GM12878 (cell line): Measurements from ENCODE around the gene POLR3F. TPM values are rescaled to one million over a fixed set of nuclear protein-coding genes. Genes with fewer than 3 reads are reported as not detected.

Experiments used
- ATAC-seq: fragments of 200-7000 bp; cut with Tn5 transposase; 3 replicates; pipeline ENCODE4 v1.9.1; 2020; ENCODE audit warnings: mild to moderate bottlenecking, moderate library complexity
- BruUV-seq: library from RNA; stranded (reverse); fragments of 400-500 nt; replicated peaks from 2 replicates; lab custom pipeline; 2021; lab: Mats Ljungman, UMichigan
- CTCF ChIA-PET: fragments of 300-600 bp; sonication (Branson Sonifier 250); formaldehyde crosslinking; extraction: SDS; loops from one replicate; lab custom pipeline; 2021; ENCODE audit warnings: inconsistent platforms; lab: Yijun Ruan, JAX
- POLR2A ChIA-PET: fragments of 350-600 bp; formaldehyde crosslinking; extraction: SDS; loops from one replicate; lab custom pipeline; 2021; ENCODE audit warnings: inconsistent platforms; lab: Charles Lee
- RAD21 ChIA-PET: fragments of 300-600 bp; sonication (Branson Sonifier 250); formaldehyde crosslinking; loops from one replicate; lab custom pipeline; 2023; ENCODE audit warnings: antibody characterized with exemption; ENCODE audit not compliant: unreplicated experiment; lab: Charles Lee
- SMC1A ChIA-PET: fragments of 300-600 bp; sonication (Branson Sonifier 250); formaldehyde crosslinking; loops from one replicate; lab custom pipeline; 2023; ENCODE audit not compliant: unreplicated experiment, uncharacterized antibody; lab: Charles Lee
- DNase-seq: peaks from one replicate; pipeline ENCODE4 v3.0.0-alpha.2; 2011; ENCODE audit warnings: low read depth, low spot score
- FAIRE-seq: peaks from 3 replicates; lab custom pipeline; 2011; peaks lifted over from hg19 to GRCh38; lab: Jason Lieb, UNC
- H2AFZ ChIP-seq: 2 replicates; pipeline ENCODE4 v1.6.0; 2011; ENCODE audit warnings: low read depth, low read length, control low read depth; ENCODE audit not compliant: control insufficient read depth
- H3K27ac ChIP-seq: 2 replicates; pipeline ENCODE4 v1.5.1; 2011; ENCODE audit warnings: control low read depth; ENCODE audit not compliant: control insufficient read depth, insufficient read depth
- H3K27me3 ChIP-seq, 2 experiments: replicated peaks in 1 of 2; 2 replicates each; pipeline versions ENCODE4 v1.6.0 to v1.6.1; 2011; ENCODE audit warnings: low read length in 1 of 2; ENCODE audit not compliant: control insufficient read depth in 2 of 2, insufficient read depth in 2 of 2
- H3K36me3 ChIP-seq, 2 experiments: 2 replicates each; pipeline ENCODE4 v1.5.1; 2011; ENCODE audit warnings: low read length in 1 of 2; ENCODE audit not compliant: control insufficient read depth in 2 of 2, insufficient read depth in 2 of 2
- H3K4me1 ChIP-seq: 2 replicates; pipeline ENCODE4 v1.6.1; 2011; ENCODE audit warnings: mild to moderate bottlenecking, low read length, moderate library complexity, mixed read lengths; ENCODE audit not compliant: control insufficient read depth, insufficient read depth
- H3K4me2 ChIP-seq: 2 replicates; pipeline ENCODE4 v1.6.0; 2011; ENCODE audit warnings: control low read depth; ENCODE audit not compliant: control insufficient read depth, insufficient read depth
- H3K4me3 ChIP-seq: fragments of 200-600 bp; sonication (generic); 2 replicates; pipeline ENCODE4 v1.5.1; 2016
- H3K79me2 ChIP-seq: 2 replicates; pipeline ENCODE4 v1.6.0; 2011; ENCODE audit warnings: low read length; ENCODE audit not compliant: control insufficient read depth, insufficient read depth
- H3K9ac ChIP-seq: 2 replicates; pipeline ENCODE4 v1.8.0; 2011; ENCODE audit warnings: low read length, control low read depth, mixed read lengths; ENCODE audit not compliant: control insufficient read depth, insufficient read depth
- H3K9me3 ChIP-seq: replicated peaks from 3 replicates; pipeline ENCODE4 v1.5.1; 2011; ENCODE audit warnings: mild to moderate bottlenecking, low read length; ENCODE audit not compliant: control insufficient read depth, insufficient read depth
- H4K20me1 ChIP-seq: 2 replicates; pipeline ENCODE4 v1.6.0; 2011; ENCODE audit not compliant: control insufficient read depth, insufficient read depth
- ATF7 ChIP-seq: fragments of 450-650 bp; IDR thresholded peaks from 2 replicates; pipeline ENCODE4 v1.6.1; 2016; ENCODE audit warnings: low read depth, mild to moderate bottlenecking
- EED ChIP-seq: sonication (generic); IDR thresholded peaks from 2 replicates; pipeline ENCODE4 v1.6.1; 2016; ENCODE audit warnings: antibody characterized with exemption, low read depth
- KAT2A ChIP-seq: conservative IDR thresholded peaks from 2 replicates; pipeline ENCODE4 v1.6.1; 2011; ENCODE audit warnings: low read depth, low read length; ENCODE audit not compliant: control insufficient read depth
- MTA2 ChIP-seq: fragments of 450-650 bp; IDR thresholded peaks from 2 replicates; pipeline ENCODE4 v1.6.1; 2016; ENCODE audit warnings: low read depth, mild to moderate bottlenecking, moderate library complexity
- MYB ChIP-seq: fragments of 150-350 bp; IDR thresholded peaks from 2 replicates; pipeline ENCODE4 v1.6.1; 2014; ENCODE audit warnings: mild to moderate bottlenecking, low read depth, low read length, borderline replicate concordance
- NR2F1 ChIP-seq: fragments of 450-650 bp; conservative IDR thresholded peaks from 2 replicates; pipeline ENCODE4 v1.6.1; 2017; ENCODE audit warnings: mild to moderate bottlenecking
- PAX5 ChIP-seq: IDR thresholded peaks from 2 replicates; pipeline ENCODE4 v1.6.1; 2011; ENCODE audit warnings: low read depth, low read length, borderline replicate concordance
- SPI1 ChIP-seq: IDR thresholded peaks from 2 replicates; pipeline ENCODE4 v1.6.1; 2011; ENCODE audit warnings: low read depth, mild to moderate bottlenecking, low read length, moderate library complexity, borderline replicate concordance; ENCODE audit not compliant: insufficient read depth
- WGBS: methylation state at CpG from one replicate; pipeline ENCODE4 v1.1.6; 2016; ENCODE audit warnings: low lambda C conversion rate; ENCODE audit not compliant: insufficient replicate concordance, insufficient coverage; ENCODE audit errors: missing lambda C conversion rate; 5-methylcytosine and 5-hydroxymethylcytosine counted together
- in situ Hi-C: fragments of 300-500 bp; cut with MboI; formaldehyde crosslinking; loops from 9 replicates; pipeline ENCODE4 v1.14.3; 2018; ENCODE audit warnings: mixed read lengths
- intact Hi-C: fragments of 100-400 bp; cut with micrococcal nuclease; formaldehyde crosslinking; loops from one replicate; pipeline ENCODE4 v1.14.2; 2022; ENCODE audit not compliant: unreplicated experiment
- polyA plus RNA-seq, 11 experiments: library from polyadenylated mRNA; depleted of rRNA in 4 of 11; unstranded in 6 of 11; stranded (reverse) in 5 of 11; fragments of >200 nt; fragmentation: Nextera tagmentation in 4 of 11; fragmentation: Illumina TruSeq in 1 of 11; extraction: Ambion mirVana in 4 of 11; extraction: Trizol in 1 of 11; gene quantifications; 1 replicate in 1 of 11; 2 replicates in 10 of 11; pipeline versions ENCODE4 v1.2.1 to v1.2.3, GENCODE V29; 2011 to 2016; ENCODE audit warnings: inconsistent platforms in 2 of 11, missing spikeins in 2 of 11, low read depth in 1 of 11
- total RNA-seq, 4 experiments: library from RNA; depleted of rRNA in 3 of 4; stranded (reverse); fragments of >200 nt in 3 of 4; fragmentation: Illumina TruSeq in 1 of 4; extraction: Trizol in 1 of 4; gene quantifications; 2 replicates each; pipeline versions ENCODE4 v1.2.1 to v1.2.3, GENCODE V29; 2013 to 2021
- TF ChIP-seq, protein P1 (sequence below): fragments of 450-650 bp; formaldehyde crosslinking; IDR thresholded peaks from 2 replicates; pipeline ENCODE4 v1.4.0; 2022; ENCODE audit warnings: mild to moderate bottlenecking, moderate library complexity
- TF ChIP-seq, protein P2 (sequence below): IDR thresholded peaks from 2 replicates; pipeline ENCODE4 v1.6.1; 2011; ENCODE audit warnings: mild to moderate bottlenecking, low read depth, low read length, moderate library complexity; ENCODE audit not compliant: insufficient replicate concordance

The POLR3F gene
- total and polyA plus RNA-seq, 10 of the 15 experiments (the other 5 are each of a cell fraction or from before 2014, with no cell fraction given): 8.7 to 18.1 (median 12.6) TPM

- intact Hi-C loops: no loop called here
- H3K36me3 ChIP-seq: peaks cover 3 to 22% of the 10 kb centered on the region in 2 experiments
- WGBS: 88% methylated on average over 1 of the region's 1 CpG
- FAIRE-seq: no peak
- ChIA-PET POLR2A (interaction anchor here (0.7 kb wide), 1 partner anchor 15 kb away, joined by 3 read pairs; the partner anchor contains the start of gene RBBP9), RAD21 (no interaction called here)
- TF ChIP-seq ATF7 (no peak), SPI1 (peak; percentile 71; the same call in 1 of the 2 replicates)
- TF ChIP-seq, all 136 proteins: peak for 1
- ChIA-PET SMC1A (no interaction called here), CTCF (no interaction called here)
- no peaks in the 10 kb centered on the region for H4K20me1 ChIP-seq
- H3K9ac ChIP-seq: no peak overlapping the region
- BruUV-seq: no TSS peak
- no peaks in the 10 kb centered on the region for H3K4me1 ChIP-seq
- H3K4me3 ChIP-seq: no peak overlapping the region
- ATAC-seq: no peak
- in situ Hi-C loops: loop anchor here (25.0 kb wide), 1 partner anchor 1501 kb away; the partner anchor contains the start of gene NAA20
- no peaks in the 10 kb centered on the region for H3K27me3 ChIP-seq
- no peak overlapping the region for H2AFZ ChIP-seq
- H3K79me2 ChIP-seq: peaks cover 19% of the 10 kb centered on the region
- no peaks in the 10 kb centered on the region for H3K9me3 ChIP-seq
- no peak overlapping the region for H3K27ac ChIP-seq
- DNase-seq: no peak
- no peak overlapping the region; the same call in none of the 2 replicates for H3K4me2 ChIP-seq
Measured at GRCh38 chr20:18511571-18511970, 44.4 kb downstream of the POLR3F start.

- no TSS peak for BruUV-seq
- Histone ChIP-seq H3K9ac (no peak overlapping the region), H3K4me2 (no peak overlapping the region), H3K27ac (no peak overlapping the region), H3K4me3 (no peak overlapping the region), H4K20me1 (no peaks in the 10 kb centered on the region), H3K9me3 (no peaks in the 10 kb centered on the region), H2AFZ (no peak overlapping the region), H3K27me3 (no peaks in the 10 kb centered on the region), H3K4me1 (no peaks in the 10 kb centered on the region), H3K36me3 (peaks cover 3 to 29% of the 10 kb centered on the region in 2 experiments), H3K79me2 (peaks cover 16% of the 10 kb centered on the region)
- DNase-seq (no peak), FAIRE-seq (no peak), ATAC-seq (no peak)
- SMC1A ChIA-PET: interaction anchor here (1.0 to 2.7 kb wide), 2 partner anchors 16 to 46 kb away, joined by 3 to 5 read pairs; partner anchors contain the start of genes DZANK1 and POLR3F
- TF ChIP-seq EED (no peak), MTA2 (no peak), MYB (no peak), PAX5 (no peak), NR2F1 (no peak), KAT2A (no peak)
- TF ChIP-seq, protein P1, sequence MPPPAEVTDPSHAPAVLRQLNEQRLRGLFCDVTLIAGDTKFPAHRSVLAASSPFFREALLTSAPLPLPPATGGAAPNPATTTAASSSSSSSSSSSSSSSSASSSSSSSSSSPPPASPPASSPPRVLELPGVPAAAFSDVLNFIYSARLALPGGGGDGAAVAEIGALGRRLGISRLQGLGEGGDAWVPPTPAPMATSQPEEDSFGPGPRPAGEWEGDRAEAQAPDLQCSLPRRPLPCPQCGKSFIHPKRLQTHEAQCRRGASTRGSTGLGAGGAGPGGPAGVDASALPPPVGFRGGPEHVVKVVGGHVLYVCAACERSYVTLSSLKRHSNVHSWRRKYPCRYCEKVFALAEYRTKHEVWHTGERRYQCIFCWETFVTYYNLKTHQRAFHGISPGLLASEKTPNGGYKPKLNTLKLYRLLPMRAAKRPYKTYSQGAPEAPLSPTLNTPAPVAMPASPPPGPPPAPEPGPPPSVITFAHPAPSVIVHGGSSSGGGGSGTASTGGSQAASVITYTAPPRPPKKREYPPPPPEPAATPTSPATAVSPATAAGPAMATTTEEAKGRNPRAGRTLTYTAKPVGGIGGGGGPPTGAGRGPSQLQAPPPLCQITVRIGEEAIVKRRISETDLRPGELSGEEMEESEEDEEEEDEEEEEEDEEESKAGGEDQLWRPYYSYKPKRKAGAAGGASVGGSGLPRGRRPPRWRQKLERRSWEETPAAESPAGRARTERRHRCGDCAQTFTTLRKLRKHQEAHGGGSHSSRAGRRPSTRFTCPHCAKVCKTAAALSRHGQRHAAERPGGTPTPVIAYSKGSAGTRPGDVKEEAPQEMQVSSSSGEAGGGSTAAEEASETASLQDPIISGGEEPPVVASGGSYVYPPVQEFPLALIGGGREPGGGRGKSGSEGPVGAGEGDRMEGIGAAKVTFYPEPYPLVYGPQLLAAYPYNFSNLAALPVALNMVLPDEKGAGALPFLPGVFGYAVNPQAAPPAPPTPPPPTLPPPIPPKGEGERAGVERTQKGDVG (CRISPR knock-in tag): no peak
- TF ChIP-seq, protein P2, sequence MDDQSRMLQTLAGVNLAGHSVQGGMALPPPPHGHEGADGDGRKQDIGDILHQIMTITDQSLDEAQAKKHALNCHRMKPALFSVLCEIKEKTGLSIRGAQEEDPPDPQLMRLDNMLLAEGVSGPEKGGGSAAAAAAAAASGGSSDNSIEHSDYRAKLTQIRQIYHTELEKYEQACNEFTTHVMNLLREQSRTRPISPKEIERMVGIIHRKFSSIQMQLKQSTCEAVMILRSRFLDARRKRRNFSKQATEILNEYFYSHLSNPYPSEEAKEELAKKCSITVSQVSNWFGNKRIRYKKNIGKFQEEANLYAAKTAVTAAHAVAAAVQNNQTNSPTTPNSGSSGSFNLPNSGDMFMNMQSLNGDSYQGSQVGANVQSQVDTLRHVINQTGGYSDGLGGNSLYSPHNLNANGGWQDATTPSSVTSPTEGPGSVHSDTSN: no peak
- intact Hi-C loops (no loop called here), in situ Hi-C loops (loop anchor here (25.0 kb wide), 1 partner anchor 1499 kb away; the partner anchor contains the start of gene NAA20)
- CTCF ChIA-PET: no interaction called here
- 98% methylated on average over 7 of the region's 7 CpGs for WGBS
- POLR2A ChIA-PET: interaction anchor here (0.6 kb wide), 1 partner anchor 34 kb away, joined by 3 read pairs; no protein-coding TSS in a partner anchor
- RAD21 ChIA-PET: no interaction called here
Measured at GRCh38 chr20:18513208-18513607, 46.0 kb downstream of the POLR3F start.
